DMS53 treated with DMSO at 0.1 percent for 48 hours (cell line): Measurements from ENCODE around the gene MVK.

ENCODE experiments used
- DNase-seq: peaks from one replicate; lab custom pipeline; 2025; ENCODE audit not compliant: unreplicated experiment; lab: John Stamatoyannopoulos, UW

MVK gene

GRCh38 chr12:109563291-109564284 is 10.0 kb upstream of the MVK start:
- no peak for DNase-seq

- DNase-seq: no peak
Measured at GRCh38 chr12:109566424-109566823, 7.2 kb upstream of the MVK start.

GRCh38 chr12:109567296-109567695 is 6.3 kb upstream of the MVK start:
- DNase-seq: no peak

- no peak for DNase-seq
Measured at GRCh38 chr12:109567967-109568366, 5.6 kb upstream of the MVK start.

GRCh38 chr12:109568486-109568885 is 5.1 kb upstream of the MVK start:
- DNase-seq: no peak

GRCh38 chr12:109571773-109572505 is 1.7 kb upstream of the MVK start:
- DNase-seq: no peak

- DNase-seq: no peak
Measured at GRCh38 chr12:109572506-109572845, 1.1 kb upstream of the MVK start.

GRCh38 chr12:109573914-109574244 is 285 bp downstream of the MVK start:
- no peak for DNase-seq

- DNase-seq: no peak
Measured at GRCh38 chr12:109575683-109576082, 2.1 kb downstream of the MVK start.

GRCh38 chr12:109577311-109577710 is 3.7 kb downstream of the MVK start:
- DNase-seq: no peak

- no peak for DNase-seq
Measured at GRCh38 chr12:109578330-109578927, 4.8 kb downstream of the MVK start.

GRCh38 chr12:109579639-109580038 is 6.0 kb downstream of the MVK start:
- no peak for DNase-seq

- DNase-seq: no peak
Measured at GRCh38 chr12:109580272-109580671, 6.7 kb downstream of the MVK start.

GRCh38 chr12:109580684-109581333 is 7.2 kb downstream of the MVK start:
- no peak for DNase-seq

GRCh38 chr12:109581334-109581691 is 7.7 kb downstream of the MVK start:
- DNase-seq: no peak

- DNase-seq: no peak
Measured at GRCh38 chr12:109581856-109582255, 8.3 kb downstream of the MVK start.

- DNase-seq: peak; percentile 16
Measured at GRCh38 chr12:109582636-109583035, 9.0 kb downstream of the MVK start.

GRCh38 chr12:109583733-109584132 is 10.1 kb downstream of the MVK start:
- DNase-seq: no peak

GRCh38 chr12:109586385-109587296 is 13.0 kb downstream of the MVK start:
- peak; percentile 97 for DNase-seq

- DNase-seq: no peak
Measured at GRCh38 chr12:109587921-109588320, 14.3 kb downstream of the MVK start.
